Endodermal cell (in vitro differentiated cells): Measurements from ENCODE around the gene OSER1. TPM values are rescaled to one million over a fixed set of nuclear protein-coding genes. Genes with fewer than 3 reads are reported as not detected.
"Not testable (repeated sequence)": the region's sequence is repeated elsewhere in the genome, so short reads cannot be mapped to it uniquely, and the experiment has no call there.

Source experiments
- DNase-seq: peaks from one replicate; pipeline ENCODE4 v3.0.0-alpha.2; 2017
- H3K27ac ChIP-seq: 2 replicates; pipeline ENCODE4 v1.5.1; 2013; ENCODE audit warnings: mild to moderate bottlenecking, low read depth, low read length, moderate library complexity
- H3K27me3 ChIP-seq: 2 replicates; pipeline ENCODE4 v1.6.1; 2013; ENCODE audit warnings: mild to moderate bottlenecking, low read length, moderate library complexity; ENCODE audit not compliant: insufficient read depth, control insufficient read depth, poor library complexity, severe bottlenecking
- H3K36me3 ChIP-seq: 2 replicates; pipeline ENCODE4 v1.7.0; 2013; ENCODE audit warnings: mild to moderate bottlenecking, low read length, moderate library complexity; ENCODE audit not compliant: control insufficient read depth, insufficient read depth
- H3K4me1 ChIP-seq: one replicate; pipeline ENCODE4 v1.7.0; 2013; ENCODE audit warnings: low read length; ENCODE audit not compliant: control insufficient read depth, insufficient read depth
- H3K4me3 ChIP-seq: 2 replicates; pipeline ENCODE4 v1.5.1; 2013; ENCODE audit warnings: mild to moderate bottlenecking, low read length, moderate library complexity
- H3K9ac ChIP-seq: 2 replicates; pipeline ENCODE4 v1.6.1; 2013; ENCODE audit warnings: mild to moderate bottlenecking, low read length, moderate library complexity; ENCODE audit not compliant: poor library complexity, severe bottlenecking; ENCODE audit errors: extremely low read depth
- H3K9me3 ChIP-seq: 2 replicates; pipeline ENCODE4 v1.6.1; 2013; ENCODE audit warnings: mild to moderate bottlenecking, low read length, moderate library complexity; ENCODE audit not compliant: control insufficient read depth
- H3K27ac Mint-ChIP-seq: 2 replicates; pipeline ENCODE4 v1.8.0; 2020; ENCODE audit warnings: mixed read lengths
- H3K27me3 Mint-ChIP-seq: 2 replicates; pipeline ENCODE4 v1.8.0; 2021; ENCODE audit warnings: mild to moderate bottlenecking, mixed read lengths; ENCODE audit not compliant: insufficient read depth
- H3K36me3 Mint-ChIP-seq: 2 replicates; pipeline ENCODE4 v1.8.0; 2020; ENCODE audit warnings: low read depth, mixed read lengths
- H3K4me1 Mint-ChIP-seq: 2 replicates; pipeline ENCODE4 v1.8.0; 2020; ENCODE audit warnings: mixed read lengths
- H3K4me3 Mint-ChIP-seq: 2 replicates; pipeline ENCODE4 v1.8.0; 2020; ENCODE audit warnings: mild to moderate bottlenecking, moderate library complexity, mixed read lengths
- H3K9me3 Mint-ChIP-seq: 2 replicates; pipeline ENCODE4 v1.8.0; 2020; ENCODE audit warnings: mild to moderate bottlenecking, mixed read lengths
- WGBS, 2 experiments: methylation state at CpG; one replicate each; pipeline versions ENCODE4 v1.1.5 to v1.1.7; 2013; ENCODE audit warnings: missing lambda C conversion rate in 2 of 2, mixed read lengths in 1 of 2; ENCODE audit not compliant: insufficient coverage in 1 of 2, insufficient read length in 1 of 2; 5-methylcytosine and 5-hydroxymethylcytosine counted together
- total RNA-seq, 2 donors: library from RNA; stranded (reverse); fragmentation: NEBNext Ultra II Directional in 1 of 2; extraction: Animal tissue kit (Norgen Biotek cat#: 25700) in 1 of 2; gene quantifications; 2 replicates in 1 of 2; 3 replicates in 1 of 2; pipeline ENCODE4 v1.2.1, GENCODE V29; 2021
- TF ChIP-seq, protein P1 (sequence below): fragments of 200-600 bp; sonication (generic); conservative IDR thresholded peaks from 2 replicates; pipeline ENCODE4 v1.5.0; 2021; ENCODE audit warnings: antibody characterized with exemption, mild to moderate bottlenecking

The OSER1 gene
- total RNA-seq, 2 donors from 2014 or later: 34.2 to 38.7 TPM

DNA sequence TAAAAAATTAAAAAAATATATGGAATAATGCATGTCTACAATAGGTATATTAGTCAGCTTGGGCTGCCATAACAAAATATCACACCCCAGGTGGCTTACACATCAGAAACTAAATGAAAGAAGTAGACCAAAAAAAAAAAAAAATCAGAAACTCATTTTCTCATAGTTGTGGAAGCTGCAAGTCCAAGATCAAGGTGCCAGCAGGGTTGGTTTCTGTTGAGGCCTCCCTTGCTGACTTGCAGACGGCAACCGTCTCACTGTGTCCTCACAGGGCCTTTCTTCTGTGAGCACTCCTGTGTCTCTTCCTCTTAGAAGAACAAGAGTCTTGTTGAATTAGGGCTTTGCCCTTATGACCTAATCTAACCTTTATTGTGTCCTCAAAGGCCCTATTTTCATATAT, 25.1 kb upstream of the OSER1 start:
- H3K4me3 ChIP-seq: no peak overlapping the region
- peaks cover 3% of the 10 kb centered on the region for H3K9me3 ChIP-seq
- Mint-ChIP-seq H3K4me3 (no peak overlapping the region), H3K36me3 (no peaks in the 10 kb centered on the region), H3K27ac (no peak overlapping the region), H3K9me3 (peaks cover 8% of the 10 kb centered on the region), H3K27me3 (no peaks in the 10 kb centered on the region), H3K4me1 (peaks cover 12% of the 10 kb centered on the region)
- H3K27me3 ChIP-seq: no peaks in the 10 kb centered on the region
- 91 to 100% methylated on average over 2 of the region's 2 CpGs for WGBS, 2 experiments
- no peak overlapping the region for H3K9ac ChIP-seq
- H3K4me1 ChIP-seq: peaks cover 3% of the 10 kb centered on the region
- TF ChIP-seq, protein P1, sequence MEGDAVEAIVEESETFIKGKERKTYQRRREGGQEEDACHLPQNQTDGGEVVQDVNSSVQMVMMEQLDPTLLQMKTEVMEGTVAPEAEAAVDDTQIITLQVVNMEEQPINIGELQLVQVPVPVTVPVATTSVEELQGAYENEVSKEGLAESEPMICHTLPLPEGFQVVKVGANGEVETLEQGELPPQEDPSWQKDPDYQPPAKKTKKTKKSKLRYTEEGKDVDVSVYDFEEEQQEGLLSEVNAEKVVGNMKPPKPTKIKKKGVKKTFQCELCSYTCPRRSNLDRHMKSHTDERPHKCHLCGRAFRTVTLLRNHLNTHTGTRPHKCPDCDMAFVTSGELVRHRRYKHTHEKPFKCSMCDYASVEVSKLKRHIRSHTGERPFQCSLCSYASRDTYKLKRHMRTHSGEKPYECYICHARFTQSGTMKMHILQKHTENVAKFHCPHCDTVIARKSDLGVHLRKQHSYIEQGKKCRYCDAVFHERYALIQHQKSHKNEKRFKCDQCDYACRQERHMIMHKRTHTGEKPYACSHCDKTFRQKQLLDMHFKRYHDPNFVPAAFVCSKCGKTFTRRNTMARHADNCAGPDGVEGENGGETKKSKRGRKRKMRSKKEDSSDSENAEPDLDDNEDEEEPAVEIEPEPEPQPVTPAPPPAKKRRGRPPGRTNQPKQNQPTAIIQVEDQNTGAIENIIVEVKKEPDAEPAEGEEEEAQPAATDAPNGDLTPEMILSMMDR: no peak
- H3K27ac ChIP-seq: no peak overlapping the region
- DNase-seq: no peak
- no peaks in the 10 kb centered on the region for H3K36me3 ChIP-seq

DNA sequence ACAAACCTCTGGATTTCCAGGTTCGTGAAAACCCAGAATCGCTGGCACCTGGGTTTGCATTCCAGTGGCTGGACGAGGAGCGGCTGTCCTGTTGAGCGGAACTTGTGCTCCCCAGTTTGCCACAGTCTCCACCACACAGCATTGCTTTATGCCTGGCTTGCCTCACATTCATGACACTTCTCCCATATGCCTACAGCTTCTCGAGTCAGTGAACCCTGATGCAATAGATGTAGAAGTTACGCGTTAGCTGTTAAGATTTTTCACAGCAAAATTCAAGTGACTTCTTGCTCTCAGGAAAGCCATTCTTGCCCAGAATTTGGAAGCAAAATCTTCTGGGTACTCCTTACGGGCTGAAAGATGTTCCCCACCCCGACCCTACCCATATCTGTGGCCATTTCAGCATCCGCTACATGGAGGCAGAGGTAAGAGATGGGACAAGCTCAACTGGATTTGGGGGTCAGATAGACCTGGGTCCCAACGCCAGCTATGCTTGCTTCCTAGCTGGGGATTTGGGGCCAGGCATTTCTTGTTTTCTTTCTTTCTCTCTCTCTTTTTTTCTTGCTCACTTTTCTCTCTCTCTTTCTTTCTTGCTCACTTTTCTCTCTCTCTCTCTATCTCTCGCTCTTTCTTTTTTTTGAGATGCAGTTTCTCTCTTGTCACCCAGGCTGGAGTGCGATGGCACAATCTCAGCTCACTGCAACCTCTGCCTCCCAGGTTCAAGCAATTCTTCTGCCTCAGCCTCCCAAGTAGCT, 24.2 kb upstream of the OSER1 start:
- H3K36me3 Mint-ChIP-seq: no peaks in the 10 kb centered on the region

DNA sequence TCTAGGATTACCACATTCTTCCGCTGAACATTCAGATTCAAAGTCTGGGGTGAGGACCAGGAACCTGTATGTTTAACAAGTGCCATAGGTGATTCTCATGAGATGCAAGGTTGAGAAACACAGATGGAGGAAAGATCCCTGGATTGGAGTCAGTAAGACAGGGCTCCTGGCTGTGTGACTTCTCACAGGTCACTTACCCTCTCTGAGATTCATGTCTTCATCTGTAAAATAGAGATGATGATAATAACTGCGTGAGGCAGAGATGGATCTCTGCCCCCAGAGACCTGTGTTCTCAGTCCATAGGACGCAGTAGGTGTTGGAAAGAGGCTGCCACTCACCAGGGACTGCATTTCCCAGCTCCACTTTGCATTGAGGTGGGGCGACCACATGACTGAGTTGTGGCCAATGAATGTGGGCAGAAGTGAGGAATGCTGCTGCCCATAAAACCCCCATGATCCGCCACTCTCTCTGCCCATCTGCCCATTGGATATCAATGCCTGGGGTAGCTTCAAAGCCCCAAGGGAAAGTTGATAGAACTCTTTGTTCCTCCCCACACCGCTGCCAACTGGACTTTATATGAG, 23.0 kb upstream of the OSER1 start:
- TF ChIP-seq, protein P1: no peak
- DNase-seq: no peak
- no peaks in the 10 kb centered on the region for H3K36me3 Mint-ChIP-seq
- H3K27me3 Mint-ChIP-seq: no peaks in the 10 kb centered on the region
- WGBS, 2 experiments: 93 to 96% methylated on average over 4 to 6 of the region's 6 CpGs
- no peak overlapping the region for H3K4me3 ChIP-seq
- peaks cover 3% of the 10 kb centered on the region for H3K4me1 ChIP-seq
- no peak overlapping the region for H3K27ac ChIP-seq
- peaks cover under 1% of the 10 kb centered on the region for H3K9me3 ChIP-seq
- H3K4me1 Mint-ChIP-seq: peaks cover 11% of the 10 kb centered on the region
- H3K36me3 ChIP-seq: no peaks in the 10 kb centered on the region
- H3K4me3 Mint-ChIP-seq: no peak overlapping the region
- H3K27me3 ChIP-seq: no peaks in the 10 kb centered on the region
- H3K27ac Mint-ChIP-seq: no peak overlapping the region
- H3K9ac ChIP-seq: no peak overlapping the region
- H3K9me3 Mint-ChIP-seq: peaks cover 2% of the 10 kb centered on the region

More for the DNA sequence above, 24.2 kb upstream of the OSER1 start:
- Mint-ChIP-seq H3K27ac (no peak overlapping the region), H3K27me3 (no peaks in the 10 kb centered on the region), H3K9me3 (peaks cover 8% of the 10 kb centered on the region), H3K4me1 (peaks cover 8% of the 10 kb centered on the region), H3K4me3 (no peak overlapping the region)
- TF ChIP-seq, protein P1: no peak
- Histone ChIP-seq H3K27me3 (no peaks in the 10 kb centered on the region), H3K4me3 (no peak overlapping the region), H3K36me3 (no peaks in the 10 kb centered on the region), H3K27ac (no peak overlapping the region), H3K9me3 (peaks cover 3% of the 10 kb centered on the region), H3K4me1 (peaks cover 3% of the 10 kb centered on the region), H3K9ac (no peak overlapping the region)
- no peak for DNase-seq
- WGBS, 2 experiments: 91 to 92% methylated on average over 13 to 14 of the region's 14 CpGs

DNA sequence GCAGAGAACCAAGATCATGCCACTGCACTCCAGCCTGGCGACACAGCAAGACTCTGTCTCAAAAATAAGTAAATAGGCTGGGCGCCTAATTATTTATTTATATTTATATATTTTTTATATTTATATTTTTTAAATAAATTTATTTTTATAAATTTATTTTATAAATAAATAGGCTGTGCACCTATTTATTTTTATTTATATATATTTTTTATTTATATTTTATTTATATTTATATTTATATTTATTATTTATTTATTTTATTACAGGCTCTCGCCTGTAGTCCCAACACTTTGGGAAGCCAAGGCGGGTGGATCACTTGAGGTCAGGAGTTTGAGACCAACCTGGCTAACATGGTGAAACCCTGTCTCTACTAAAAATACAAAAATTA, 21.9 kb upstream of the OSER1 start:
- not testable (repeated sequence) for H3K9me3 ChIP-seq, H3K36me3 ChIP-seq, H3K27me3 Mint-ChIP-seq, H3K4me1 ChIP-seq, H3K9ac ChIP-seq, H3K9me3 Mint-ChIP-seq, H3K27ac ChIP-seq, H3K36me3 Mint-ChIP-seq, DNase-seq, H3K27ac Mint-ChIP-seq, H3K27me3 ChIP-seq, H3K4me3 ChIP-seq, H3K4me3 Mint-ChIP-seq
- 100% methylated on average over 2 of the region's 4 CpGs; no CpG with 5 or more reads in 1 of the 2 experiments for WGBS, 2 experiments
- H3K4me1 Mint-ChIP-seq: peaks cover 15% of the 10 kb centered on the region
